ENCODE measurements around the gene PLEKHG3. TPM values are rescaled to one million over a fixed set of nuclear protein-coding genes. Genes with fewer than 3 reads are reported as not detected.

PLEKHG3 gene
- total RNA-seq, 2 experiments from 2014 or later, result 3.9 to 4.5 TPM

DNA sequence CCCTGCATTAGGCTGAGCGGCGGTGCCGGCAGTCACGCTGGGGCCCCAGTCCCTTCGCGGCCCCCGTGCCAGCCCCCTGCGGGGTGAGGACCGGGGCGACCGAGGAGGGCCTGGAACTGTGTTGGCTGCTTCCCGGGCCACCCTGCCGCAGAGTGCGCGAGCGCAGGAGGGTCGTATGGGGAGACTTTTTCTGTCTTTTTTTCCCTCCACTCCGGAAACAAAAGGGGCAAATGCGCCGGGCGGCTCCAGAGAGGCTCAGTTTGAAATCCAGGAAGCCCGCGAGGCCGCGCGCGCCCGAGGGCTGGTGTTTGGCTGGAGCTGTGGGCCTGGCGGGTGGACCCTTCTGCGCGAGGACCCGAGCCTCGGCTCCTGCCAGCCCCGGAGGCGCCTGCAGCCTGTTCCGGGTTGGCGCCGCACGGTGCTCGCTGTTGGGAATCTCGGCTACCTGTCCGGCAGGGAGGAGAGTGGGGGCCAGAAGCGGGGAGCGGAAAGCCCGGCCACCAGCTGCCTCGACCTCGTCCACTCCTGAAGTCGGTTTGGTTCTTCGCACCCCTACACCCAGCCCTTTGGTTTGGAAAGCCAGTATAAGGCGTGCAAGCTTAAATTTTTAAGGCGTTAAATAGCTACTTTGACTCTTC is 638 bp downstream of the PLEKHG3 start:
- POLR2A ChIA-PET, result interaction anchor here (1.5 kb wide), 1 partner anchor 9 kb away, joined by 6 read pairs; no protein-coding TSS in a partner anchor
- CTCF ChIA-PET, result interaction anchor here (0.7 to 1.6 kb wide), 3 partner anchors 33 to 936 kb away, joined by 3 to 6 read pairs (median 3); no protein-coding TSS in a partner anchor

GRCh38 chr14:64705381-64706118 is 1.3 kb downstream of the PLEKHG3 start:
- ChIA-PET CTCF (interaction anchor here (1.3 to 1.6 kb wide), 2 partner anchors 34 to 59 kb away, joined by 3 to 6 read pairs; no protein-coding TSS in a partner anchor), POLR2A (interaction anchor here (0.6 kb wide), 1 partner anchor 201 kb away, joined by 4 read pairs; no protein-coding TSS in a partner anchor)

- CTCF ChIA-PET, result interaction anchor here (1.3 to 1.6 kb wide), 2 partner anchors 34 to 59 kb away, joined by 3 to 6 read pairs; no protein-coding TSS in a partner anchor
- POLR2A ChIA-PET, result no interaction called here
Observed at GRCh38 chr14:64706119-64706592, 1.9 kb downstream of the PLEKHG3 start.

DNA sequence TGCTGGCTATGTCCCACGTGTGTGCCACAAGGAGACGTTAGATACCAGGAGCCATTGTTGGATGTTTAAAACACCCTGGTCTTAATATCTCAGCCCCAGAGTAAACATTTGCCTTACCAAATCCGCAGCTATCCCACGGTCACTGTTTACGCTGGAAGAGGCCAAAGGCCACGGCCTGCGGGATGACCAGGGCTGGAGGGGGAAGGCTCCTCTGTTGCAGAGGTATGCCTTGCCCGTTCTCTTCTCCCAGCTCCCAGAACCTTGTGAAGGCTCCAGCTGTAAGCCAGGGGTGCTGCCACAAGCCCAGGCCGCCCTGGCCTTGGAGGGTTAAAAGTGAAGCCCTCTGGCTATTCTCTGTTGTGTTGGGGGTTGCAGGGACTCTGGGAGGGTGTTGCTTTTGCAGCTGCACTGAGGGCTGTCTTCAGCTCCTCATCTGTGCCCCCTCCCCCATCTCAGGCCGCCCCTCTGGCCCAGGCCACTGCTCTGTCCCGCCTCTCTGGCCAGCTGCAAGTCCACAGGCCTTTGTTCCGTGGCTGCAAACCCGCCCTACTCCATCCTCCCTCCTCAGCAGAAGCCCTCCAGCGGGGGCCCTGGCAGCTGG is 2.5 kb downstream of the PLEKHG3 start:
- CTCF ChIA-PET, result no interaction called here
- POLR2A ChIA-PET, result no interaction called here

GRCh38 chr14:64707661-64708060 is 3.4 kb downstream of the PLEKHG3 start:
- ChIA-PET POLR2A (no interaction called here), CTCF (no interaction called here)

GRCh38 chr14:64708148-64709004 is 4.2 kb downstream of the PLEKHG3 start:
- ChIA-PET POLR2A (no interaction called here), CTCF (no interaction called here)

DNA sequence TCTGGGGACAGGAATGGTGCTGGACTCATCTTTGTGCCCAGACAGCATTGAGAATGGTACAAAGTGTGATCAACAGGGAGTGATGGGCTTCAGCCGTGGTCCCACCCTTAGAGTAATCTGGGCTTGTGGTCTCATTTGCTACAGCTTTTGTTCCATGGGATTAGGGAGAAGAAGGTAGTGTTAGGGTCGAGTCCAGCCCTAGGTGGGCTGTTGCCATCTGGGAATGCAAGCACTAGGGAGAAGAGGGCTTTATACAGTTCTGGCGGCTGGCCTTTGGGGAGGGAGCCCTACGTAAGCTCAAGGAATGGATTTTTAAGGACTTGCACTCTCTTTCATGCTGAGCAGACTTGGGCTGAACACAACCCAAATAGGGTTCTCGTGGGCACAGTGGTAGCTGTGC is 4.9 kb downstream of the PLEKHG3 start:
- POLR2A ChIA-PET, result no interaction called here
- CTCF ChIA-PET, result no interaction called here

DNA sequence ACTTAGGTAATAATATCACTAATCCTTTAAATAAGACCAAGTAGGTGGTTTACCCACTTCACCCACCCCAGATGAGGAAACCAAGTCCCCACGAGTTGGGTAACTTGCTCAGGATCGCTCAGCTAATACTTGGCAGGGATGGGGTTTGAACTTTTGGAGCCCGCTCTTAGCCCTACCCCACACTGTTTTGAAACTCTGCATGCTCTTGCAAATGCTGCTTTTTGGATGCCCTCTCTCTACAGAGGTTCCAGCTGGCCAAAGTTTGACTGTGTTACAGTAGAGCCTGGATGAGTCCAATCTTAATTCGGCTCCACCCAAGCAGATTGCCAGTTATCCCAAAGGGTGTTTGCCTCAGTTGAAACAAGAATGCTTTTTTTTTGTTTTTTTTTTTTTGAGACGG is 6.8 kb downstream of the PLEKHG3 start:
- ChIA-PET CTCF (no interaction called here), POLR2A (no interaction called here)

DNA sequence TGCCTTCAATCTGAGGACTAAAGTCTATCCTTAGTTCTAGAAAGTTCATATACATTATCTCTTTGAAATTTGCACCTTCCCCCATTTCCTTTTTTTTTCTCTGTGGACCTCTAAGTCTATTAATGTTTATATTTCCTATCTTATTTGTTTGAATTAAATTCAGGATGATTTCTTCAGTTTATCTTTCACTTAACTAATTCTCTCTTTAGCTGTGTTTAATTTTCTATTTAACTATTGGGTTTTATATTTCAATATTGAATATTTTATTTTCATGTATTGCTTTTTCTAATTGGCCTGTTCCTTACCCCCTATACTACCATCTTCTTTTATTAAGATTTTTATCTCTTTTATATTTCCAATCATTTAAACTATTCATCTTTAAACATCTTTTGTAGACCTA is 9.5 kb downstream of the PLEKHG3 start:
- ChIA-PET POLR2A (interaction anchor here (1.2 kb wide), 1 partner anchor 10 kb away, joined by 6 read pairs; the partner anchor contains the start of gene PLEKHG3), CTCF (no interaction called here)

DNA sequence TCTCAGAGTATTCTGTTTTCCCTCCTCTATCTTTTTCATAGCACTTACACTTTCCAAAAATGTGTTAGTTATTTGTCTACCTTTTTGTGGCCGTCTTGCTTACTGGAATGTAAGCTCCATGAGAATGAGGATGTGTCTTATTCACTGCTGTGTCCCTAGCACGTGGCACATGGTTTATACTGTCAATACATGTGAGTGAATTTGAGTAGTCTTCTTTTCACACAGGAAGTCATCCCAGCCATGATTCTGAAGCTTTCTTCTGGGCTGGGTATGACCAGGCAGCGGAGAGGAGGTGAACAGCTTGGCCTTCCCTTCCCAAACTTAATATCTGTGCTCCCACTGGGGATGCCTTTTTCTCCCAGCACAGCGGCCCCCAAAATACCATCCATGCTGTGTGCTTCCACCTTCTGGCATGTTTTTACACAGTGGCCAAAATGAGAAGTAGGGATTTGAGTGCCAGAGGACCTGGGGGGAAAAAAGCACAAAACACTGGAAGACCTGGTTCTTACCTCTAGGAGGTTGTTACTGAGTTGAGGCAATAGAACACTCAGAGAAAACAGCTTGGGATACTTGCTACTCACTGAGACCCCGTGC is 10.3 kb downstream of the PLEKHG3 start:
- ChIA-PET POLR2A (interaction anchor here (1.2 kb wide), 1 partner anchor 11 kb away, joined by 6 read pairs; the partner anchor contains the start of gene PLEKHG3), CTCF (no interaction called here)

- ChIA-PET CTCF (interaction anchor here (0.6 kb wide), 1 partner anchor 701 kb away, joined by 5 read pairs; no protein-coding TSS in a partner anchor), POLR2A (no interaction called here)
Observed at GRCh38 chr14:64715146-64715627, 11.0 kb downstream of the PLEKHG3 start.

GRCh38 chr14:64715628-64716412 is 11.6 kb downstream of the PLEKHG3 start:
- POLR2A ChIA-PET, result no interaction called here
- CTCF ChIA-PET, result interaction anchor here (0.6 kb wide), 1 partner anchor 700 kb away, joined by 5 read pairs; no protein-coding TSS in a partner anchor

DNA sequence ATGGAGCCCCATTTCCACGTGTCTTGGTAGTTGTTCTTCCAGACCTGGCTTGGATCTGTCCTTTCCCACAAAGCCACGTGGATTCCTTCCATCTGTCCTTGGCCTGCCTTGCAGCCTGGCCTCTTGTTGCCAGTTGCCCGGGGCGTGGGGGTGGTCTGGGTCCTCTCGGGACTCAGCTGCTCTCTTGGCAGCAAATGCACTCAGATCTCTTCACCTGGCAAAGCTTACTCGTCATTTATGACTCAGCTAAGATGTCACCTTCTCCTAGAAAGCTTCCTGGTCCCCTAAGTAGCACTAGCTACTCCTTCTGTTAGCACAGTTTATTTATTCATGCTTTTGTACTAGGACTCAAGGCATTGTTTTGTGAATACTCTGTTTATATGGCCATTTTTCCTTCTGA is 13.6 kb downstream of the PLEKHG3 start:
- ChIA-PET POLR2A (no interaction called here), CTCF (interaction anchor here (1.1 kb wide), 1 partner anchor 19 kb away, joined by 3 read pairs; no protein-coding TSS in a partner anchor)

GRCh38 chr14:64718762-64719161 is 14.5 kb downstream of the PLEKHG3 start:
- POLR2A ChIA-PET, result no interaction called here
- CTCF ChIA-PET, result no interaction called here

- ChIA-PET CTCF (no interaction called here), POLR2A (no interaction called here)
Observed at GRCh38 chr14:64719601-64720000, 15.4 kb downstream of the PLEKHG3 start.

GRCh38 chr14:64720131-64720576 is 15.9 kb downstream of the PLEKHG3 start:
- ChIA-PET CTCF (interaction anchor here (0.5 kb wide), 1 partner anchor 29 kb away, joined by 3 read pairs; no protein-coding TSS in a partner anchor), POLR2A (no interaction called here)

GRCh38 chr14:64721391-64721791 is 17.2 kb downstream of the PLEKHG3 start:
- ChIA-PET CTCF (no interaction called here), POLR2A (no interaction called here)

- ChIA-PET POLR2A (no interaction called here), CTCF (no interaction called here)
Observed at GRCh38 chr14:64721899-64722298, 17.7 kb downstream of the PLEKHG3 start.
